ENCODE data around the gene EFCAB8.

EFCAB8 gene

GRCh38 chr20:33005908-33006775, 147.4 kb downstream of the EFCAB8 start:
- H3K9me3 ChIP-seq (ENCODE audit: insufficient read depth, low read length, severe bottlenecking) = no peaks in the 10 kb centered on the region
- H3K4me3 ChIP-seq (ENCODE audit: low read depth in 1 of 2, low read length in 2 of 2) = no peak overlapping the region
- H3K4me2 ChIP-seq (ENCODE audit: insufficient read depth, low read length) = no peak overlapping the region
- TF ChIP-seq CTCF (IDR thresholded peaks at IDR 0.05; ENCODE audit: borderline replicate concordance, extremely low read depth, low read length, poor library complexity, severe bottlenecking) (no peak), EZH2 (IDR thresholded peaks at IDR 0.05; ENCODE audit: borderline replicate concordance, low read depth, low read length, severe bottlenecking) (no peak)
- DNase-seq (no peak), ATAC-seq (ENCODE audit: insufficient read depth, low read depth) (no peak)
- no peaks in the 10 kb centered on the region for H3K79me2 ChIP-seq (ENCODE audit: insufficient read depth, low read length)
- H3K27ac ChIP-seq (ENCODE audit: low read length) = no peak overlapping the region
- H3K4me1 ChIP-seq (ENCODE audit: insufficient read depth, low read length) = no peaks in the 10 kb centered on the region
- no peaks in the 10 kb centered on the region for H3K36me3 ChIP-seq (ENCODE audit: insufficient read depth, low read length)
- no peaks in the 10 kb centered on the region for H4K20me1 ChIP-seq (ENCODE audit: insufficient read depth, low read length)
- H3K27me3 ChIP-seq (ENCODE audit: insufficient read depth, low read length, poor library complexity) = no peaks in the 10 kb centered on the region
- no peak overlapping the region for H2AFZ ChIP-seq (ENCODE audit: low read depth, low read length)
- H3K9ac ChIP-seq (ENCODE audit: low read depth, low read length) = no peak overlapping the region

- H3K4me1 ChIP-seq (ENCODE audit: insufficient read depth, low read length) = no peaks in the 10 kb centered on the region
- H3K36me3 ChIP-seq (ENCODE audit: insufficient read depth, low read length) = no peaks in the 10 kb centered on the region
- no peaks in the 10 kb centered on the region for H3K9me3 ChIP-seq (ENCODE audit: insufficient read depth, low read length, severe bottlenecking)
- ATAC-seq (ENCODE audit: insufficient read depth, low read depth) (no peak), DNase-seq (no peak)
- TF ChIP-seq CTCF (IDR thresholded peaks at IDR 0.05; ENCODE audit: borderline replicate concordance, extremely low read depth, low read length, poor library complexity, severe bottlenecking) (no peak), EZH2 (IDR thresholded peaks at IDR 0.05; ENCODE audit: borderline replicate concordance, low read depth, low read length, severe bottlenecking) (no peak)
- H3K4me2 ChIP-seq (ENCODE audit: insufficient read depth, low read length) = no peak overlapping the region
- no peaks in the 10 kb centered on the region for H3K79me2 ChIP-seq (ENCODE audit: insufficient read depth, low read length)
- no peak overlapping the region for H3K4me3 ChIP-seq (ENCODE audit: low read depth in 1 of 2, low read length in 2 of 2)
- H2AFZ ChIP-seq (ENCODE audit: low read depth, low read length) = no peak overlapping the region
- H3K27ac ChIP-seq (ENCODE audit: low read length) = no peak overlapping the region
- no peaks in the 10 kb centered on the region for H3K27me3 ChIP-seq (ENCODE audit: insufficient read depth, low read length, poor library complexity)
- H3K9ac ChIP-seq (ENCODE audit: low read depth, low read length) = no peak overlapping the region
- no peaks in the 10 kb centered on the region for H4K20me1 ChIP-seq (ENCODE audit: insufficient read depth, low read length)
Observed at GRCh38 chr20:33006776-33007375, 148.2 kb downstream of the EFCAB8 start.

GRCh38 chr20:33007376-33008335, 148.9 kb downstream of the EFCAB8 start, which contains the start of gene BPIFB2:
Gene BPIFB2 (plus strand): TSS chr20:33007704. CDS start chr20:33008575, 871 bp downstream.
- DNase-seq (no peak), ATAC-seq (ENCODE audit: insufficient read depth, low read depth) (no peak)
- no peak within 1 kb of the TSS for H3K4me2 ChIP-seq (ENCODE audit: insufficient read depth, low read length)
- TF ChIP-seq EZH2 (IDR thresholded peaks at IDR 0.05; ENCODE audit: borderline replicate concordance, low read depth, low read length, severe bottlenecking) = no peak
- TF ChIP-seq CTCF (IDR thresholded peaks at IDR 0.05; ENCODE audit: borderline replicate concordance, extremely low read depth, low read length, poor library complexity, severe bottlenecking) = no peak
- no peaks in the 10 kb centered on the region for H3K9me3 ChIP-seq (ENCODE audit: insufficient read depth, low read length, severe bottlenecking)
- H3K79me2 ChIP-seq (ENCODE audit: insufficient read depth, low read length) = no peaks in the 10 kb centered on the region
- H3K36me3 ChIP-seq (ENCODE audit: insufficient read depth, low read length) = no peaks in the 10 kb centered on the region
- H3K4me1 ChIP-seq (ENCODE audit: insufficient read depth, low read length) = no peaks in the 10 kb centered on the region
- H3K9ac ChIP-seq (ENCODE audit: low read depth, low read length) = no peak within 1 kb of the TSS
- no peaks in the 10 kb centered on the region for H3K27me3 ChIP-seq (ENCODE audit: insufficient read depth, low read length, poor library complexity)
- no peaks in the 10 kb centered on the region for H4K20me1 ChIP-seq (ENCODE audit: insufficient read depth, low read length)
- no peak within 1 kb of the TSS for H3K4me3 ChIP-seq (ENCODE audit: low read depth in 1 of 2, low read length in 2 of 2)
- H2AFZ ChIP-seq (ENCODE audit: low read depth, low read length) = no peak within 1 kb of the TSS
- no peak within 1 kb of the TSS for H3K27ac ChIP-seq (ENCODE audit: low read length)

Measured in DND-41 (cell line).